HG02852 (cell line): ENCODE results near the gene TPP1.

Experiments
- ATAC-seq: cut with Tn5 transposase; IDR thresholded peaks from one replicate; pipeline ENCODE4 v1.9.1; 2021; ENCODE audit warnings: mild to moderate bottlenecking, moderate library complexity; ENCODE audit not compliant: unreplicated experiment

Gene TPP1

DNA sequence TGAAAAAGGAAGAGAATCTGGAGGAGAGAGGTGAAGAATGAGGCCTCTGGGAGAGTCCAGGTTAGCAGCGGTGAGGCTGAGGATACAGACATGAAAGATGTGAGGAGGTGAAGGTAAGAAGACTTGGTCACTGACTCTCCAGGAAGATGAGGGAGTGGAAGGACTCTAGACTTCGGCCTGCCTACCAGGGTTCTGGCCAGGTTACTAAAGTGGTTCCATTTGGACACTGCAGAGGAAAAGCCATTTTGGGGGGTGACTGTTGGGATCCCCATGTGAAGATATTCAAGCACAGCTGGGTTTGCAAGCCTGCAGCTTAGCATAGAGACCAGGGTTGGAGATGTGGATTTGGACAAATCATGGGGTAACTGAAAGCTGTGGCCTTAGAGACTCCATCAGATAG, 28.6 kb upstream of the TPP1 start:
- no peak for ATAC-seq

DNA sequence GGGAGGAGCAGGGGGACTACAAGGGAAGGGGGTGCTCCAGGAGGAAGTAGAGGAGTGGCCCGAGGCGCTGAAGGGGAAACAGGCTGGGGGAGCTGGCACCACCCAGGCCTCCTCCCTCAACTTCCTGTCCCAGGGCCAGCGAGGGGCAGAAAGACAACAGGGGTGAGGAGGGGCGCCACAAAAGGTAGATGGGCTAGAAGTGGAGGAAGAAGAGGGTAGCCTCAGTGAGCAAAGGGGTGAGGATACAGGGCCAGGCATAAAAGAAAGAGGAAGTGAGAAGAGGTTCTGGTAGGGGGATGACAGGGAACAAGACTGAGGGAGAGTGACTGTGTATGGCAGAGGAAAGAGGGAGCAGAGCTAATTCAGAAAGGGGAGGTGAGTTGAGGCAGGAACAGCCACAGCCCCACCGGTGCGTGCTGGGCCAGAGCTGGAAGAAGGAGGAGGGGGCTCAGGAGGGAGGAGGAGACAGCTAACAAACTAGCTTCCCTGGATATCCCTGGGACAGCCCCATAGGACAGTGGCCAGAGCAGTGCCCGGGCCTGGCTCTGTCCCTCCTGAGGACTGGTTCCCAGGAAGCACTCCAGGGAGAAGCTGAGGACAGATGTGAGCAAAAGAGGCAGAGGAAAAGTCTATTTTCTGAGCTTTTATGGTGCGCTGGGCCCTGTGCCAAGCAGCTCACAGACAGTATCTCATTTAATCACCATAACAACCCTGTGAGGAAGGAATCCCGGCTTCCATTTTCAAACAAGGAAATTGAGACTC, 27.9 kb upstream of the TPP1 start:
- ATAC-seq, result peak; percentile 95

- peak; percentile 4 for ATAC-seq
These were observed 27.3 kb upstream of the TPP1 start for GRCh38 chr11:6646576-6646917.

- no peak for ATAC-seq
These were observed 26.8 kb upstream of the TPP1 start for GRCh38 chr11:6646071-6646470.

DNA sequence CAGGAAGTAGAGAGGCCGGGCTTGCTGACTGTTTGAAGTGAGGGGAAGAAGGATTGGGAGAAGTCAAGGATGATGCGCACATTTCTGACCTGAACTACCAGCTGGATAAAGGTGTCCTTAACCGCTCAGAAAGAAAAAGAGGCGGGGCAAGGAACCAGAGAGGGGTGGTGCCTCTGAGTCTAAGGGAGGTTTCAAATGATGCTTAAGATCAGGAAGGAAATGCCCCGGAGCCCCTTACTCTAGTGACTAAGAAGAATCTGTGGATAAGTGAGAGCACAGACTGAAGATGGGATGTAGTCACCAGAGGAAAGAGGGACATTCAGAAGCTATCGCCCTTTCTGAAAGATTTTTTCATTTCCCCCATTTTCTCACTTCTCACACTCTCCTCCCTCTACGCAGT, 23.7 kb upstream of the TPP1 start:
- no peak for ATAC-seq

DNA sequence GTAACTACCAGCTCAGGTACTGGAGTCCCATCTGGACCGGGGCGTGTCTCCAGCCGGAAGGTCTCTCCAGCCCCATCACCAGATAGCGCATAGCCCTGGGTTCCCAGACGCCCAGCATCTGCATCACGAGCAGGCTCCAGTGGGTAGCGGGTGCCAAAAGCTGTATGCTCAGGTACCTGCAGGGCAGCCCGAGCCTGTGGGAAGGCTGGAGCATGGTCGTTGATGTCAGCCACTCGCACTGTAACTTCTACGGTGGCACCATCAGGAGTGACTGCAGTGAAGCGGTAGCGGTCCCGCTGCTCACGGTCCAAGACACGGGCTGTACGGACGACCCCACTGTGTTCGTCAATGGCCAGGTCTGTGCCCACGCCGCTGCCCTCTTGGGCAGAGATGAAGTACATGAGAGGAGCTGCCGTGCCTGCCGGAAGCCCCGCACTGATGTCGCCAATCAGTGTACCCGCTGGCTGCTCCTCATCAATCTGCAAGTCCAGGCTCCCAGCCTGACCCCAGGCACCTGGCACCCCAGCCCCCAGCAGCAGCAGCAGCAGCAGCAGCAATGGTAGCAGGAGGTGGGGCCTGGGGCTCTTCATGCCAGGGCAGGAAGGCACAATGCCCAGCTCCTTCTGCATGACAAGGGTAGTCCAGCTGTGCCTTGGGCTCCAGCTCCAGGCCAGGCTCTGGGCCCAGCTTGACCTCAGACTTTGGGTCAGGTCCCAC, 21.9 kb upstream of the TPP1 start:
- ATAC-seq, result no peak

DNA sequence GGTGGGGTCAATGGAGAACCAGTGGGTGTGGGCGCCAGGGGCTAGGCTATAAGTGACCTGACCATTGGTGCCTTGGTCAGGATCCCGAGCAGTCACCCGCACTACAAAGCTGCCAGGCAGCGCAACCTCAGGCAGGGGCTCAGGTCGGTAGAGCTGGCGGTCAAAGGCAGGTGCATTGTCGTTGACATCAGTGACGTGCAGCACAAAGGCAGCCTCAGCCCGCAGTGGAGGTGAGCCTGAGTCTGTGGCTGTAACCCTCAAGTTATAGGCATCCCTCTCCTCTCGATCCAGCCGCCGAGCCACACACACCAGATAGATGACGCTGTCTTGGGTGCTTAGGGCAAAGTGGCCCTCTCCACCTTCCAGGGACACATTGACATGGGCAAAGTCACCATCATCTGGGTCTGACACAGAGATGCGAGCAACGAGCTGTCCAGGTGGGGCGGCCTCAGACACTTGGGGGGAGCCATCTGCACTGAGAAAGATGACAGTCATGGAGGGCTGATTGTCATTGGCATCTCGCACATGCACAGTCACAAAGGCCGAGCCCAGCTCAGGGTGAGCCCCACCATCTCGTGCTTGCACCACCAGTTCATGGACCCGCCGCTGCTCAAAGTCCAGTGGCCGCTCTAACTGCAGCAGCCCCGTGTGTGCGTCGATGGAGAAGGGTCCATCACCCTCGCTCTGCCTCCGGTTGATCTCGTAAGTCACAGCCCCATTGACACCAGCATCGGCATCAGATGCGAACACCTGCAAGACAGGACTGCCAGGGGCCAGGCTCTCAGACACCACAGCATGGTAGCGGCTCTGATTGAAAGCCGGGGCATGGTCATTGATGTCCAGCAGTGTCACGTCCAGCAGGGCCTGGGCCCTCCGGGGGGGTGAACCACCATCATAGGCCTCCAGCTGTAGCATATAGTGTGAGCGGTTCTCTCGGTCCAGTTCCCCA, 21.1 kb upstream of the TPP1 start:
- no peak for ATAC-seq

DNA sequence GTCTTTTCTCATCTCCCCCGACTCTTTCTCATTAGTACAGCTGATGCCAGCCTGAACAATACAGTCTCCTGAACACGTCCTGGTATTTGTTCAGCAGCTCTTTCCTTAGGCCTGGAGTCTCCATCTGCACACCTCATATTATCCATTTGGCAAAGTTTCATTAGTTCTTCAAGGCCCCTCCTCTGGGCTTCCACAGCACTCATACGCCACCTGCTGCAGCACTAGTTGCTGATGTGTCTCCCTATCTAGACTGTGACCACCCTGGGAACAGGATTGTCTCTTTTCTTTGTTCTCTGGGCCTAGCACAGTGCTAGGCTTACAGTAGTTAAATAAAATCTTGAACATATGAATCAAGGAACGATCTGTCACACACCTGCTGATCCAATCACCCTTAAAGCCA, 19.2 kb upstream of the TPP1 start:
- ATAC-seq, result no peak

DNA sequence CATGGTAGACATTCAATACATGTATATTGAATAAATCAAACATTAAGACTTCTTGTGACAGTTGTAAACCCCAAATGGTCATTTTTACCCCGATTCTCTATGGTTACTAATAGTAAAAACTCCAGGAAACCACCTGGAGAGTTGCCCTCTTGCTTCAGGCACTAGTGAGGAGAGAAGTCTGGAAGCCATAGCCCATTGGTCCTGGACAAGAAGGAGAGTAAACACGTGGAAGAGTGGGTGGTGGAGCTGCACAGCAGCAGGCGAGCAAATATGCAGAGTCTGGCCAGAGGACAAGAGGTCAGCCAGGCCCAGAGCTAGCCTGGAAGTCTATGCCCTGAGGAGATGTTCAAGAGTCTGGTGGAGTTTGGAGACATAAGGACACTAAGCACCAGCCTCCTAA, 18.6 kb upstream of the TPP1 start:
- ATAC-seq, result no peak

DNA sequence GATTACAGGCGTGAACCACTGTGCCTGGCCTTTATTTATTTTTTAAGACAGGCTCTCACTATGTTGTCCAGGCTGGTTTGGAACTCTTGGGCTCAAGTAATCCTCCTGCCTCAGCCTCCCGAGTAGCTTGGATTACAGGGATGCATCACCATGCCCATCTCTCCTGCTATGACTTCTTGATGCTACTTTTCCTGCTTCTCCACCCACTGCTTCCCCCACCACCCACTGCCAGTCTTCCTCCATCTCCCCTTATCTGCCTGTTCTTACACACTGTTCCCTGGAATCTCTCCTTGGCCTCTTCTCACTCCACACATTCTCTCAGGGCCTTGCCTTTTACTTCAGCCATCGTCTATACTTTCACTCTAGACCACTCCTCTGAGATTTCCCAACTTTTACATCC, 17.3 kb upstream of the TPP1 start:
- no peak for ATAC-seq

DNA sequence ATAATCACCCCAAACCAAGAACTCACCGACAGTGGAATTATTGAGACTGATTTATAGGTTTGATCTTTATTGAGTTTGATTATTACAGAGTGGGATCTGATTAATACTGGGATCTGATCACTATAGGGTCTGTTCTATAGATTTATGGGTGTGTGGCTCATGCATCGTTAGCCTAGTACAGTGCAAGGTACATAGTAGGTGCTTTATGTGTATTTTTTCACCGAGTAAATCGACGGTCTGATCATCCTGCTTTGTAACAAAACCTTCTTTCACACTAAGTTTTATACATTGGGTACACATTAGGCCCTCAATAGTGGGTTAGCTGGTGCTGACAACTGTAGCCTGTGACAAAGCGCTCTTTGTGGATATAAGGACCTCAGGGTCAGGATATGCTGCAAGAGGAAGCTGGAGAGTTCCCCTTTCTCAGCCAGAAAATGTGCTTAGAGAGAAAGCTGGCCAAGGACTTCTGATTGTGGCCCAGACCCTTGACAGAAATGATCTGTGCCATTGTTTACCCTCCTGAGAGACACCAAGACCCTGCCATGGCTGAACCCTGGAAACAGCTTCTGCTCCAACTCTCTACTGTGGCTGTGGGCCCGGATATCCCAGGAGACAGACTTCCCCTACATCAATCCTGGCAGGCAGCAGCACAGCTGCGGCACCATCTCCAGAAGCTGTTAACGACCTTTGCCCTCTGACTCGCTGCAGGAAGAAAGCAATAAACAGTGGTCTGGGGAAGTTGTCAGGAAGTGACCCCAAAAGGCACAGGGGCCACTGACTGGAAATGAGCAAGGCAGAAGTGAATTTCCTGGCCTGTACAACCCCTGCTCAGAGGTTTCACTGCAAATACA, 16.1 kb upstream of the TPP1 start:
- no peak for ATAC-seq

DNA sequence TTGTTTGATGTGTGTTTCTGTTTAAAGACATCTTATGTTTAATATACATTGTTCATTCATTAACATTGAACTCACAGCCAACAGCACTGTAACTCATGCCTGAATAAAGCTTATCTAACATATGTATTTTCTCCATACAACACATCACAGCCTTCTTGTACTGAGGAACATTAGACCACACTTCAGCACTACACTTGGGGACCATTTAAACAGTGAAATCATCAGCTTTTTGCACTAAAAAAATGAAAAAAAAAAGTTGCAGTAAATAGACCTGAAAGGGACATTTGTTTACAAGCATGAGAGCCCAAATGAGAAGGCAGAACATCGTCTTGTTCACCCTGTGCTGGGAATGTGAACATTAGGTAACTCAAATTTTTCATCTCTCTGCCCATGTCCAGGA, 15.3 kb upstream of the TPP1 start:
- no peak for ATAC-seq

GRCh38 chr11:6633422-6634408, 14.5 kb upstream of the TPP1 start:
- no peak for ATAC-seq

DNA sequence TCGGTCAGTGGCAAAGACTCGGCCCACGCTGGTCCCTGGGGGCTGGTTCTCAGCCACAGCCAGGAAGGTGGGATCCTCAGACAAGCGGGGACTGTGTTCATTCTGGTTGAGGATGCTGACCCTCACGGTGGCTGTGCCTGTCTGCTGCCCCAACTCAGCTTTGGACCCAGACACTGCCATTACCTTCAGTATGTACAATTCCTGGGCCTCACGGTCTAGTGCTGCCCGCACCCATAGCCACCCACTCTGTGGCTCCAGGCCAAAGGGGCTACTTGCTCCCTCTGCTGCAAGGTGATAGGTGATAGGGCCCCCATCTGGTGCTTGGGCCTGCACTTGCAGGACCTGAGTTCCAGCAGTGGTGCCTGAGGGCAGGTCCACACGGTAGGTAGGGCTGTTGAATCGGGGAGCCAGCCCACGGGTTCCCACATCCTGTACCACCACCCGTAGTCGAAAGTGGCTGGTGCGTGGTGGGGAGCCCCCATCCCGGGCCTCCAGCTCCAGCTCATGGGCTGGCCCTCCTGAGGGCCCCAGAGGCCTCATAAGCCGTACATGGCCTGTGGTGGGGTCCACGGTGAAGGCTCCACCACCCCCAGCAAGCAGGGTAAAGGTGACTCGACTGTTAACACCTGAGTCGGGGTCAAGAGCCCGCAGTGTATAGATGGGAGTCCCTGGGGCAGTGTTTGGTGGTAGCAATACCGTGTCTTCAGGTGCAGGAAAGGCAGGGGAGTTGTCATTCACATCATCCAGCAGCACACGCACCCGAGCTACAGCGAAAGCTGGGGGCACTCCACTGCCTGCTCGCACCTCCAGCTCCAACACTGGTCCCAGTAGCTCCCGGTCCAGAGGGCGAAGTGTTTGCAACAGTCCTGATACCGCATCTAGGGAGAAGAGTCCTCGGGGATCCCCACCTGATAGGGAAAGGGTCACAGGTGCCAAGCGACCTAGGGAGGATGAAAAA, 13.2 kb upstream of the TPP1 start:
- no peak for ATAC-seq

GRCh38 chr11:6631361-6631890, 12.2 kb upstream of the TPP1 start:
- ATAC-seq, result no peak

GRCh38 chr11:6630632-6631291, 11.5 kb upstream of the TPP1 start:
- ATAC-seq, result no peak

- ATAC-seq, result no peak
These were observed 10.8 kb upstream of the TPP1 start for GRCh38 chr11:6629892-6630631.
